ENCODE measurements around the gene ABI3BP. TPM values are rescaled to one million over a fixed set of nuclear protein-coding genes. Genes with fewer than 3 reads are reported as not detected.
"Not testable (repeated sequence)": the region's sequence is repeated elsewhere in the genome, so short reads cannot be mapped to it uniquely, and the experiment has no call there.

The ABI3BP gene
- not detected for total RNA-seq

GRCh38 chr3:100993309-100993708 lies at the start of gene ABI3BP:
Gene ABI3BP, minus strand, starts transcription at chr3:100993421. Its CDS starts 37 bp downstream, at chr3:100993384.
- DNase-seq, result no peak

DNA sequence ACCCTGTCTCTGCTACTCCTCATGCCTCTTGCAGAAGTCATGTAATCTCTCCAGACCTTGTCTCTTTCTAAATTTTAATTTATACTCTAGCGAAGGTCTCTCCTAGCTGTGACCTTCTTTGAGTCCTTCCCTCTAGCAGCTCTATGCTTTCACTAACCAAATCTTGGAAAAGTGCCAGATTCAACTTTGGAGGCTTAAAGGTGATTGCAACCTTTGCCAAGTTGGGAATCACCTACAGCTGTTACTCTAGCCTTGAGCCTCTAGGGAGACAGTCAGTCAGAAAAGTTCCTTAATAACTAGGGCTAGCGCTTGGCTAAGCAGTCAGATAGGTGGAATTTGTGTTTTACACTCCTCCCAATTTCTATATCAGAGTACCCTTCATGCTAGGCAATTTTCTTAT lies 46.1 kb upstream of the ABI3BP start:
- DNase-seq, result no peak

DNA sequence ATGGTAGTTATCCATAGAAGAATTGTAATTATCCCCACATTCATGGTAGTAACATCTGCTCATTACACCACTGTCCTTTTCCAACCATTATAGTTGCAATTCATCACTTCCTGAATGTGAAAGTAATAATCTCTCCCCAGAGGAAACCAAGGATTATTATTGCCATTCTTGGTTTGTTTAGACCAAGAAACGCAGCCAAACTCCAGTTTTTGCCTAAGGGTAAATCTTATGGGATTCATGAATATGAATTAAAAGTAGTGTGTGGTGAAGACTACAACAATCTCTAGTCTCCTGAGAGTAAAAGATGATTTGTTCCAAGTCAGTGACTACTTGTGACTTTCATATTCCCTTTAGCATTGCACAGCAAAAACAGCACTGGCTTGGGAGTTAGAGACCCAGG lies 45.7 kb upstream of the ABI3BP start:
- DNase-seq, result no peak

DNA sequence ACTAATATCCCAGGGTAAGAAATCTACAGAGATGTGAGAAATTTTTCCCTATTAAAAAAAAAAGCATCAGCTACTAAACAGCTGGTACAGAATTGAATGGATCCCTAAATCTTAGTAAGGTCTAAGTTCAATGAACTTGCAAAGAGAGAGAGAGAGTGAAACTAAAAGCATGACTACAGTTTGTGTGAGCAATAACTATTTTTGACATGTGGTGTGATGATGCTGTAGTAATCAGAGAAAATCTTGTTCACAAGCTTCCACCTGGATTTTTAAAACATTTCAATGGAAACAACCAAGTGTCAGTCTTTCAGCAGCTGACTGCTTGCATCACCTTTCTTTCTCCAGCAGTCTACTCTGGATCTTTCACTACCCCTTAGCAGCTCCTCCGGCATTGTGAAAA lies 45.2 kb upstream of the ABI3BP start:
- no peak for DNase-seq

DNA sequence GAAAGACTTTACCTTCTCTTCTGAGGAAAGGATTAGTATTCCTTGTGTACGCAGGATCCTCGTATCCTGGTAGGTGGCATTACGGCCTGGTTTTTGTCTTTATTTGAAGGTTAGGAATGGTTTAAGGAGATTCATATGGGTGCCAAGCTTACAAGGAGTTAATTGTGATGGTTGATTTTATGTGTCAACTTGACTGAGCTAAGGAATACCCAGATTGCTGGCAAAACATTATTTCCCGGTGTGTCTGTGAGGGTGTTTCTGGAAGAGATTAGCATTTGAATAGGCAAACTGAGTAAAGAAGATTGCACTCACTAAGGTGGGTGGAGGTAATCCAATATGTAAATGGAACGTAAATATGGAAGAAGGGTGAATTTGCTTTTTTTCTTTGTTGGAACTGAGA lies 44.4 kb upstream of the ABI3BP start:
- DNase-seq, result no peak

DNA sequence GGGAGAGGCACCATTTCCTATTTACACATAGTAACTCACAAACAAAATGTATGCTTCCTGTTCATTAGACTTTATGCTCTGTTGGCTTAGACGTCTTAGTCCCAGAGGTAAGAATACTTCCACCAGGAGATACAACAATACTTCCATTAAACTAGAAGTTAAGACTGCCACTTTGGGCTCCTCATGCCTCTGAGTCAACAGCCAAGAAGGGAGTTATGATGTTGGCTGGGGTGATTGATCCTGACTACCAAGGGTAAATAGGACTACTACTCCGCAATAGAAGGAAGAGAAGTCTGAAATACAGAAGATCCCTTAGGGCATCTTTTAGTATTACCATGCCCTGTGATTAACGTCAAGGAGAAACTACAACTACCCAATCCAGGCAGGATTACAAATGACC lies 43.5 kb upstream of the ABI3BP start:
- no peak for DNase-seq

- DNase-seq, result no peak
Measured at GRCh38 chr3:101036213-101036618, 43.0 kb upstream of the ABI3BP start.

DNA sequence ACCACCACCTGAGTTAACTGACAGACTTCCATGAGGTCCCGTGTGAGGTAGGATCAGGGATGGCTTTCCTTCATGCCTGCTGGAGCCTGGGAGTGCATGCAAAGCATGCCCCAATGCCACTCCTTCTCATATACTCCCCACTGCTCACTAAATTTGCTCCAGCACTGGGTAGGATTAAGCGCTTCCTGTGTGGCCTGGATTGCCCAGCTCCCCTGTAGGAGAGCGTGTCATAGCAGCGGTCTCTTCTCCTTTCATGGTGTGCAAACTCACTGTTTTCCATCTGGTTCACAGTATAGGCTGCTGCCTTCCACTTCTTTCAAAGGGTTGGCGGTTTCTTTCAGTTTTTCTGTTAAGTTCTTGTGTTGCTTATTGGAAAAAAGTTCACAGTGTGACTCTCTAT lies 34.1 kb upstream of the ABI3BP start:
- no peak for DNase-seq

DNA sequence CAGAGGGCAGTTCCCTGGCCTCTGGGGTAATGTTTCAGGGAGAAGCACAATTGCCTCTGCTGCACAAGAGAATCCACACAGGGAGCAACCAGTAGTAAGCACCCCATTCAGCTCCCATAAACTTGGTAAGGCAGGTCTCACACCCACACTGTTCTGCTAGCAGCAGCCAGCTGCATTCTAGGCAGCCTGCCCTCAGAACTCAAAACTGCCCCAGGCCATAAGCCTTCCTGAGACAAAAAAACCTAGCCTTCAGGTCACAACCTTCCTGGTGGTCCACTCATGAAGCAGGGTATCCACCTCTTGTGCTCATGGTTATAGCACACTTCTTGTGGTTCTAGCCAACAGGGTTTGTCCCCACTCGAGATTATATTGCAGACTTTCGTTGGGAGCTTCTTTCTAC lies 33.7 kb upstream of the ABI3BP start:
- DNase-seq, result no peak

DNA sequence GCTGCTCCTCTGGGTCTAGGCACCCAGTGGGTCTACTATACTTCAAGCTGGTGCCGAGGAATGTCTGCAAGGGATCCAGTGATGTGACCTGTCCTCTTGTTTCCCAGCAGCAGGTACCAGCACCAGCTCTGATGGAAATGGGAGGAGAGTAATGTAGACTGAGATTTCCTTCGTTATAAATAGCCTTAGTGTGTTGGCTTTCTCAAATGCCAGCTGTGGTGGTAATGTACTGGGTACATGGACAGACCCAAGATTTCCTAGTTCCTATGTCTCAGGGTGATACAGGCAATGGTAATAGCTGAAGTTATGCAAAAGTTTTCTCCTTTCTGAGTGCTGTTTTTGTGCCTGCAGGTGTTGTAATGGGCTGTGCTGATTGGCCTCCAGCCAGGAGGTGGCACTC lies 33.0 kb upstream of the ABI3BP start:
- DNase-seq, result no peak

- DNase-seq, result no peak
Measured at GRCh38 chr3:101020351-101021015, 27.3 kb upstream of the ABI3BP start.

- no peak for DNase-seq
Measured at GRCh38 chr3:101017017-101017416, 23.8 kb upstream of the ABI3BP start.

- DNase-seq, result not testable (repeated sequence)
Measured at GRCh38 chr3:101012312-101012711, 19.1 kb upstream of the ABI3BP start.

DNA sequence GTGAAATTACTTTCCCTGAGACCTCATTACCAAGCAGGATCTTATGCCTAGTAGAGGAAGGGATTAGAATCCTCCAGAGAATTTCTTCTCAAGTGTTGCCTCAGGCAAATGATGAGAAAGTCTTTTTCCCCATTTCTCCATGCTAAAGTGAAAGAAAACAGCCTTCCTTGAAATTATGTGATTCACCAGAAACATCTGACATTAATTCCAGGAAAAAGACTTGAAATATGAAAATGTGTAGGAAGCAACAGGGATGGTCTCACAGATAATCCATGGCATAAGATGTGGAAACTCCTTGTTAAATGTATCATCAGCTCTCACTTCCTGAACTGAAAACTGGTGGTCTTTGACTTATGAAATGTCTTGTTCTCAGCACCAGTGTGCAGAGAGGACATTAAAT lies 17.9 kb upstream of the ABI3BP start:
- DNase-seq, result no peak

DNA sequence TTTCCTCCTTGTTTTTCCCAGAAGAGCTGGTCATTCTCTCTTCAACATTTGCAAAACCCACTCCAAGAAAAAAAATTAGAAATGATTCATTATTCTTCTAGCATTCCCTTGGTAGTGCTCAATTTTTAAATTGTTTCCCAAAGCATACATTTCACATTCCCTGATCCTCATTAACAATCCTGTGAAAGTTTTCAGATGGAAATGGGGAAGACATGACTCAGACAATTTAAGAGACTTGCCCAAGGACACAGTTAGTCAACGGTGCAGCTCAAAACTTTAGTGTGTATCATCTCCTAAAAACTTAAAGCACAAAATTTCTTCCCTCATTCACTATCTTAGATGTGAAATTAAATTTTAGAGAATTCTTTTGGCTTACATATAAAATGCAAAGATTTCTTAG lies 17.1 kb upstream of the ABI3BP start:
- no peak for DNase-seq

GRCh38 chr3:101009386-101009785 lies 16.2 kb upstream of the ABI3BP start:
- no peak for DNase-seq

GRCh38 chr3:100999160-100999559 lies 5.9 kb upstream of the ABI3BP start:
- DNase-seq, result no peak

- DNase-seq, result no peak
Measured at GRCh38 chr3:100994809-100995208, 1.6 kb upstream of the ABI3BP start.

DNA sequence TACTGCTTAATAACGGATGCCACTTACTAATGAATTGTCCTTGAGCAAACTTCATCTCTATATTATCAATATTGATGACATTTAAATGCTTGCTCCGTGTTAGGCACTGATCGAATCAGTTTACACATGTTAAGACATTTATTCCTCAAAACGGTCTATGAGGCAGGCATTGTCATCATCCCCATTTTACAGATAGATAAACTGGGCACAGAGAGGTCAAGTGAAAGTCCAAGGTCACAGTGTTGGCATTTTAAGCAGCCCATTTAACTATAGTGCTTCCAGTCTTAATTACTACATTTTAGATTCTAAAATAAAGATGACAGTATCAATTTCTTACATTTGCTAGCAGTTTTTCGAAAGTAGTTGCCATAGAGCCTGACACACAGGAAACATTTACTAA lies 966 bp upstream of the ABI3BP start:
- no peak for DNase-seq

- DNase-seq, result no peak
Measured at GRCh38 chr3:100992231-100993012, 799 bp downstream of the ABI3BP start.

GRCh38 chr3:100988080-100988479 lies 5.1 kb downstream of the ABI3BP start:
- no peak for DNase-seq

DNA sequence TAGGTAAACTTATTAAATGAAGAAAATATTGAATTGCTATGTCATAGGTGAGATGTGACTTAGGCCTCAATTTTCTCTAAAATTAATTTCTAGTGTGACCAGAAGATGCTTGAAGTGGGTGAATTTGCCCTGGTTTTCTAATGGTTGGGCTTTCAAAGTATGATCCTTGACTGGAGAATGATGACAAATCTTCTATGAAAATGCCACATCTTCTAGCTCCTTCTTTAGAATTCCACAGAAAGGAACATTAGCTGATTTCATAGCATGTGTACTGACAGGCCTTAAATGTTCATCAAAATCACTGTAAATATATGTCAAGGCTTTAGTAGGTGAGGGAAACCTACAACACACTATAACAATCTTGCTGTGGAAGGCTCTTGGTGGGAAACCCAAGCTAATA lies 8.9 kb downstream of the ABI3BP start:
- DNase-seq, result no peak

DNA sequence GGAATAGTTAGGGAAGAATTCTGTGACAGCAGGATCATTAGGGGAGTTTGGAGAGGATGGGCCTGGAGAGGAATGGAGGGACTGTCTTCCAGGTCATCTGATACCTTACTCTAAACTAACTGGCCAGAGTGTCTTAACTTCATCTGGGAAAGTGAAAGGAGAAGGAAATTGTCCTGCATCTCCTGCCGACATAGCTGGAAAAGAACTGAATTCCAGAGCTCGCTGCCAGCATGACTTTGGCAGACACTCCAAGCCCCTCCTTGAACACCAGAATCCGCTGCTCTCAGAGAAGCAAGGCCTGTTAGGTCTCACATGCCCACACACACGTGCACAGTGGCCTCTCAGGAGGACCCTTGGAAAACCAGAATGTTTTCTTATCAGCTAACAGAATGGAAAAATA lies 10.5 kb downstream of the ABI3BP start:
- DNase-seq, result no peak

DNA sequence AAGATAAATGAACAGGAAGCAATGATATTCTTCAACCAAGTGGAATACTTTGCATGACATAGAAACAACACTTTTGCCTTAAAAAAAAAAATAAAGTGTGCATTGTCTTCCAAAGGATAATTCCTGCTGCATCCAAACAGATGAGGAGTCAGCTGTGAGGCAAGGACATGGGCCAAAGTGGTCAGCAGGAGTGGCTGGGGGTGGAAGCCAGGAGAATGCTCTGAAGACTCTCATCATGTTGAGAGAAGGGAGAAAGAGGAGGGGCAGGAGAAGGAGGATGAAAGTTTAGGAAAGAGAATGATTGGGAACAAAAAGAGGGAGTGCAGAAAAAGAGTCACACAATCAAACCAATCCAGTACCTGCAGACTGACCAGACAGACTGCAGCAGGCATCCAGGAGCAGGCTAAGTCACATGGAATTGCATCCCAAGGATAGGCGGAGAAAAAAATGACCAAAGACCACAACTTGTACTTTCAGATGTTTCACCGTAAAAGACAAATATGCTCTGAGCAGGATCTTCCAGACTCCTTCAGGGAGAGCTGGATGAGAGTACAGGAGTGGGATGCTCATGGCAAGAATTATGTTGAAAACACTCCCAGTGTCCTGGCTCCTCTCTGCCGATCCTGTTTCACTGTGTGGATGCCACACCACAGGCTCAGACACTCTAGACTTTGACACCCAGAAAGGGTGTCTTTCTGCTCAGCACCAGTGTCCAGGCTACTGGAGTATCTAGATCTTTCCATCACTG lies 11.9 kb downstream of the ABI3BP start:
- DNase-seq, result no peak

Data from effector CD4-positive, alpha-beta T cell (primary cell).